H1 (cell line): ENCODE results near the gene BLOC1S3. TPM values are rescaled to one million over a fixed set of nuclear protein-coding genes. Genes with fewer than 3 reads are reported as not detected.

Experiments
- CBX8 ChIP-seq: fragments of 300-800, 300-1000 bp; sonication (generic); IDR thresholded peaks from 2 replicates; pipeline ENCODE4 v1.7.1; 2016; ENCODE audit warnings: low read depth, low read length, borderline replicate concordance
- CREB1 ChIP-seq: IDR thresholded peaks from 2 replicates; pipeline ENCODE4 v1.6.1; 2012; ENCODE audit warnings: inconsistent platforms
- EP300 ChIP-seq, 2 experiments: IDR thresholded peaks; 1 replicate in 1 of 2; 2 replicates in 1 of 2; pipeline ENCODE4 v1.6.1; 2011 to 2012; ENCODE audit warnings: low read depth in 2 of 2, low read length in 2 of 2, mild to moderate bottlenecking in 2 of 2, borderline replicate concordance in 1 of 2, inconsistent platforms in 1 of 2, moderate library complexity in 1 of 2
- KDM4A ChIP-seq: IDR thresholded peaks from one replicate; pipeline ENCODE4 v1.7.1; 2012; ENCODE audit warnings: low read depth, mild to moderate bottlenecking, moderate library complexity, low read length, inconsistent platforms; ENCODE audit not compliant: severe bottlenecking
- KDM5A ChIP-seq: fragments of 200-600 bp; IDR thresholded peaks from 2 replicates; pipeline ENCODE4 v1.7.1; 2012; ENCODE audit warnings: mild to moderate bottlenecking, low read length, inconsistent platforms, mixed read lengths
- NANOG ChIP-seq: IDR thresholded peaks from 2 replicates; pipeline ENCODE4 v1.6.1; 2011; ENCODE audit warnings: low read length, low read depth, mild to moderate bottlenecking, inconsistent platforms; ENCODE audit not compliant: insufficient read depth, poor library complexity, severe bottlenecking
- RBBP5 ChIP-seq: IDR thresholded peaks from 2 replicates; pipeline ENCODE4 v1.7.1; 2012; ENCODE audit warnings: low read depth, mild to moderate bottlenecking, inconsistent platforms, low read length, moderate library complexity, borderline replicate concordance
- TAF1 ChIP-seq: IDR thresholded peaks from 2 replicates; pipeline ENCODE4 v1.6.1; 2011; ENCODE audit warnings: mild to moderate bottlenecking, low read depth, low read length
- YY1 ChIP-seq: IDR thresholded peaks from 2 replicates; pipeline ENCODE4 v1.6.1; 2011; ENCODE audit warnings: low read depth, mild to moderate bottlenecking, low read length
- polyA plus RNA-seq, 7 experiments: library from polyadenylated mRNA; depleted of rRNA in 3 of 7; stranded (reverse) in 5 of 7; unstranded in 2 of 7; fragments of >200 nt in 5 of 7; fragments of 200-250 nt in 2 of 7; gene quantifications; 1 replicate in 5 of 7; 2 replicates in 1 of 7; 4 replicates in 1 of 7; pipeline versions ENCODE4 v1.2.1 to v1.2.3, GENCODE V29; 2011 to 2013; ENCODE audit warnings: missing spikeins in 2 of 7, mixed read lengths in 2 of 7
- total RNA-seq: library from RNA; stranded (reverse); fragmentation: NEBNext Ultra II Directional; extraction: Animal tissue kit (Norgen Biotek cat#: 25700); gene quantifications from 2 replicates; pipeline ENCODE4 v1.2.1, GENCODE V29; 2021
- TF ChIP-seq, protein P1 (sequence below): fragments of 300-600 bp; sonication (generic); IDR thresholded peaks from 2 replicates; pipeline ENCODE4 v1.7.1; 2012; ENCODE audit warnings: low read length, moderate library complexity, mild to moderate bottlenecking, inconsistent platforms; ENCODE audit not compliant: insufficient replicate concordance

The BLOC1S3 gene
- total and polyA plus RNA-seq, 2 of the 8 experiments (the other 6 are each of a cell fraction or from before 2014, with no cell fraction given), result 6.0 to 6.1 TPM

GRCh38 chr19:45216667-45217066 is 38.1 kb downstream of the BLOC1S3 start (continued):
- TF ChIP-seq, protein P1, sequence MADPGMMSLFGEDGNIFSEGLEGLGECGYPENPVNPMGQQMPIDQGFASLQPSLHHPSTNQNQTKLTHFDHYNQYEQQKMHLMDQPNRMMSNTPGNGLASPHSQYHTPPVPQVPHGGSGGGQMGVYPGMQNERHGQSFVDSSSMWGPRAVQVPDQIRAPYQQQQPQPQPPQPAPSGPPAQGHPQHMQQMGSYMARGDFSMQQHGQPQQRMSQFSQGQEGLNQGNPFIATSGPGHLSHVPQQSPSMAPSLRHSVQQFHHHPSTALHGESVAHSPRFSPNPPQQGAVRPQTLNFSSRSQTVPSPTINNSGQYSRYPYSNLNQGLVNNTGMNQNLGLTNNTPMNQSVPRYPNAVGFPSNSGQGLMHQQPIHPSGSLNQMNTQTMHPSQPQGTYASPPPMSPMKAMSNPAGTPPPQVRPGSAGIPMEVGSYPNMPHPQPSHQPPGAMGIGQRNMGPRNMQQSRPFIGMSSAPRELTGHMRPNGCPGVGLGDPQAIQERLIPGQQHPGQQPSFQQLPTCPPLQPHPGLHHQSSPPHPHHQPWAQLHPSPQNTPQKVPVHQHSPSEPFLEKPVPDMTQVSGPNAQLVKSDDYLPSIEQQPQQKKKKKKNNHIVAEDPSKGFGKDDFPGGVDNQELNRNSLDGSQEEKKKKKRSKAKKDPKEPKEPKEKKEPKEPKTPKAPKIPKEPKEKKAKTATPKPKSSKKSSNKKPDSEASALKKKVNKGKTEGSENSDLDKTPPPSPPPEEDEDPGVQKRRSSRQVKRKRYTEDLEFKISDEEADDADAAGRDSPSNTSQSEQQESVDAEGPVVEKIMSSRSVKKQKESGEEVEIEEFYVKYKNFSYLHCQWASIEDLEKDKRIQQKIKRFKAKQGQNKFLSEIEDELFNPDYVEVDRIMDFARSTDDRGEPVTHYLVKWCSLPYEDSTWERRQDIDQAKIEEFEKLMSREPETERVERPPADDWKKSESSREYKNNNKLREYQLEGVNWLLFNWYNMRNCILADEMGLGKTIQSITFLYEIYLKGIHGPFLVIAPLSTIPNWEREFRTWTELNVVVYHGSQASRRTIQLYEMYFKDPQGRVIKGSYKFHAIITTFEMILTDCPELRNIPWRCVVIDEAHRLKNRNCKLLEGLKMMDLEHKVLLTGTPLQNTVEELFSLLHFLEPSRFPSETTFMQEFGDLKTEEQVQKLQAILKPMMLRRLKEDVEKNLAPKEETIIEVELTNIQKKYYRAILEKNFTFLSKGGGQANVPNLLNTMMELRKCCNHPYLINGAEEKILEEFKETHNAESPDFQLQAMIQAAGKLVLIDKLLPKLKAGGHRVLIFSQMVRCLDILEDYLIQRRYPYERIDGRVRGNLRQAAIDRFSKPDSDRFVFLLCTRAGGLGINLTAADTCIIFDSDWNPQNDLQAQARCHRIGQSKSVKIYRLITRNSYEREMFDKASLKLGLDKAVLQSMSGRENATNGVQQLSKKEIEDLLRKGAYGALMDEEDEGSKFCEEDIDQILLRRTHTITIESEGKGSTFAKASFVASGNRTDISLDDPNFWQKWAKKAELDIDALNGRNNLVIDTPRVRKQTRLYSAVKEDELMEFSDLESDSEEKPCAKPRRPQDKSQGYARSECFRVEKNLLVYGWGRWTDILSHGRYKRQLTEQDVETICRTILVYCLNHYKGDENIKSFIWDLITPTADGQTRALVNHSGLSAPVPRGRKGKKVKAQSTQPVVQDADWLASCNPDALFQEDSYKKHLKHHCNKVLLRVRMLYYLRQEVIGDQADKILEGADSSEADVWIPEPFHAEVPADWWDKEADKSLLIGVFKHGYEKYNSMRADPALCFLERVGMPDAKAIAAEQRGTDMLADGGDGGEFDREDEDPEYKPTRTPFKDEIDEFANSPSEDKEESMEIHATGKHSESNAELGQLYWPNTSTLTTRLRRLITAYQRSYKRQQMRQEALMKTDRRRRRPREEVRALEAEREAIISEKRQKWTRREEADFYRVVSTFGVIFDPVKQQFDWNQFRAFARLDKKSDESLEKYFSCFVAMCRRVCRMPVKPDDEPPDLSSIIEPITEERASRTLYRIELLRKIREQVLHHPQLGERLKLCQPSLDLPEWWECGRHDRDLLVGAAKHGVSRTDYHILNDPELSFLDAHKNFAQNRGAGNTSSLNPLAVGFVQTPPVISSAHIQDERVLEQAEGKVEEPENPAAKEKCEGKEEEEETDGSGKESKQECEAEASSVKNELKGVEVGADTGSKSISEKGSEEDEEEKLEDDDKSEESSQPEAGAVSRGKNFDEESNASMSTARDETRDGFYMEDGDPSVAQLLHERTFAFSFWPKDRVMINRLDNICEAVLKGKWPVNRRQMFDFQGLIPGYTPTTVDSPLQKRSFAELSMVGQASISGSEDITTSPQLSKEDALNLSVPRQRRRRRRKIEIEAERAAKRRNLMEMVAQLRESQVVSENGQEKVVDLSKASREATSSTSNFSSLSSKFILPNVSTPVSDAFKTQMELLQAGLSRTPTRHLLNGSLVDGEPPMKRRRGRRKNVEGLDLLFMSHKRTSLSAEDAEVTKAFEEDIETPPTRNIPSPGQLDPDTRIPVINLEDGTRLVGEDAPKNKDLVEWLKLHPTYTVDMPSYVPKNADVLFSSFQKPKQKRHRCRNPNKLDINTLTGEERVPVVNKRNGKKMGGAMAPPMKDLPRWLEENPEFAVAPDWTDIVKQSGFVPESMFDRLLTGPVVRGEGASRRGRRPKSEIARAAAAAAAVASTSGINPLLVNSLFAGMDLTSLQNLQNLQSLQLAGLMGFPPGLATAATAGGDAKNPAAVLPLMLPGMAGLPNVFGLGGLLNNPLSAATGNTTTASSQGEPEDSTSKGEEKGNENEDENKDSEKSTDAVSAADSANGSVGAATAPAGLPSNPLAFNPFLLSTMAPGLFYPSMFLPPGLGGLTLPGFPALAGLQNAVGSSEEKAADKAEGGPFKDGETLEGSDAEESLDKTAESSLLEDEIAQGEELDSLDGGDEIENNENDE, result no peak
- TF ChIP-seq CBX8 (no peak), NANOG (no peak), YY1 (no peak), EP300 (IDR thresholded peaks at IDR 0.05; ENCODE audit: borderline replicate concordance in 1 of 2, low read depth in 2 of 2, low read length in 2 of 2) (no peak), CREB1 (no peak), KDM5A (no peak), TAF1 (no peak), RBBP5 (no peak), KDM4A (no peak)
